Urinary bladder (tissue), 4 donors: ENCODE measurements around the gene TXNRD1. TPM values are rescaled to one million over a fixed set of nuclear protein-coding genes. Genes with fewer than 3 reads are reported as not detected.

Experiments used
- DNase-seq: peaks from one replicate; pipeline ENCODE4 v3.0.0-alpha.2; 2015; ENCODE audit errors: extremely low spot score
- H3K27ac ChIP-seq: one replicate; pipeline ENCODE4 v1.5.1; 2013; ENCODE audit warnings: low read depth, mild to moderate bottlenecking, moderate library complexity
- H3K36me3 ChIP-seq: one replicate; pipeline ENCODE4 v1.6.1; 2013; ENCODE audit warnings: mild to moderate bottlenecking, moderate library complexity; ENCODE audit not compliant: insufficient read depth
- H3K4me1 ChIP-seq: one replicate; pipeline ENCODE4 v1.6.1; 2013; ENCODE audit warnings: mild to moderate bottlenecking, moderate library complexity; ENCODE audit not compliant: insufficient read depth
- H3K4me3 ChIP-seq: one replicate; pipeline ENCODE4 v1.5.1; 2013; ENCODE audit warnings: low read depth, low read length
- WGBS: extraction: QIAGEN DNeasy Blood & Tissue Kit; methylation state at CpG from one replicate; pipeline ENCODE4 v1.1.7; 2013; 5-methylcytosine and 5-hydroxymethylcytosine counted together
- polyA plus RNA-seq: library from polyadenylated mRNA; stranded (reverse); fragments of 200-250 nt; gene quantifications from one replicate; pipeline ENCODE4 v1.2.3, GENCODE V29; 2013
- total RNA-seq: library from RNA; depleted of rRNA; stranded (reverse); fragments of >200 nt; gene quantifications from one replicate; pipeline ENCODE4 v1.2.3, GENCODE V29; 2014
- donor health status: healthy with polysubstance abuse.
- donor health status: healthy.

The TXNRD1 gene
- total and polyA plus RNA-seq, 2 donors = 69.4 to 267 TPM

- Histone ChIP-seq H3K27ac (no peak overlapping the region), H3K4me1 (no peaks in the 10 kb centered on the region), H3K4me3 (no peak overlapping the region), H3K36me3 (no peaks in the 10 kb centered on the region)
- no peak for DNase-seq
- WGBS = 73% methylated on average over 17 of the region's 17 CpGs
Observed at GRCh38 chr12:104356231-104357115, 140.9 kb downstream of the TXNRD1 start.

GRCh38 chr12:104357421-104357952, 141.9 kb downstream of the TXNRD1 start:
- no peak overlapping the region for H3K27ac ChIP-seq

GRCh38 chr12:104358353-104359003, 142.9 kb downstream of the TXNRD1 start:
- Histone ChIP-seq H3K27ac (no peak overlapping the region), H3K36me3 (no peaks in the 10 kb centered on the region), H3K4me3 (no peak overlapping the region), H3K4me1 (no peaks in the 10 kb centered on the region)
- WGBS = 78% methylated on average over 5 of the region's 5 CpGs
- DNase-seq = no peak

More at GRCh38 chr12:104357421-104357952, 141.9 kb downstream of the TXNRD1 start:
- DNase-seq = no peak
- 98% methylated on average over 1 of the region's 1 CpG for WGBS
- H3K36me3 ChIP-seq = no peaks in the 10 kb centered on the region
- H3K4me3 ChIP-seq = no peak overlapping the region
- no peaks in the 10 kb centered on the region for H3K4me1 ChIP-seq

- no peaks in the 10 kb centered on the region for H3K4me1 ChIP-seq
- 93% methylated on average over 10 of the region's 10 CpGs for WGBS
- no peak overlapping the region for H3K27ac ChIP-seq
- DNase-seq = no peak
- H3K4me3 ChIP-seq = no peak overlapping the region
- no peaks in the 10 kb centered on the region for H3K36me3 ChIP-seq
Observed at GRCh38 chr12:104359216-104359615, 143.6 kb downstream of the TXNRD1 start.

- DNase-seq = no peak
- no peak overlapping the region for H3K4me3 ChIP-seq
- H3K36me3 ChIP-seq = no peaks in the 10 kb centered on the region
- WGBS = 95% methylated on average over 3 of the region's 3 CpGs
- H3K4me1 ChIP-seq = no peaks in the 10 kb centered on the region
- H3K27ac ChIP-seq = no peak overlapping the region
Observed at GRCh38 chr12:104360157-104360556, 144.6 kb downstream of the TXNRD1 start.

- no peak for DNase-seq
- Histone ChIP-seq H3K4me3 (no peak overlapping the region), H3K4me1 (no peaks in the 10 kb centered on the region), H3K36me3 (no peaks in the 10 kb centered on the region), H3K27ac (no peak overlapping the region)
- 67% methylated on average over 5 of the region's 5 CpGs for WGBS
Observed at GRCh38 chr12:104360983-104361707, 145.6 kb downstream of the TXNRD1 start.

- Histone ChIP-seq H3K4me1 (no peaks in the 10 kb centered on the region), H3K36me3 (no peaks in the 10 kb centered on the region), H3K4me3 (no peak overlapping the region), H3K27ac (no peak overlapping the region)
- 98% methylated on average over 5 of the region's 5 CpGs for WGBS
- no peak for DNase-seq
Observed at GRCh38 chr12:104365921-104366410, 150.4 kb downstream of the TXNRD1 start.

- 79% methylated on average over 2 of the region's 2 CpGs for WGBS
Observed at GRCh38 chr12:104369708-104370107, 154.1 kb downstream of the TXNRD1 start.

GRCh38 chr12:104371043-104371870, 155.7 kb downstream of the TXNRD1 start:
- no peak for DNase-seq
- no peak overlapping the region for H3K4me3 ChIP-seq
- WGBS = 66% methylated on average over 15 of the region's 15 CpGs
- H3K4me1 ChIP-seq = no peaks in the 10 kb centered on the region
- no peaks in the 10 kb centered on the region for H3K36me3 ChIP-seq
- H3K27ac ChIP-seq = no peak overlapping the region

More at GRCh38 chr12:104369708-104370107, 154.1 kb downstream of the TXNRD1 start:
- Histone ChIP-seq H3K4me1 (no peaks in the 10 kb centered on the region), H3K36me3 (no peaks in the 10 kb centered on the region), H3K27ac (no peak overlapping the region), H3K4me3 (no peak overlapping the region)
- no peak for DNase-seq

GRCh38 chr12:104372061-104372720, 156.6 kb downstream of the TXNRD1 start:
- H3K4me3 ChIP-seq = no peak overlapping the region
- no peak overlapping the region for H3K27ac ChIP-seq
- WGBS = 70% methylated on average over 12 of the region's 12 CpGs
- no peak for DNase-seq
- H3K36me3 ChIP-seq = no peaks in the 10 kb centered on the region
- H3K4me1 ChIP-seq = no peaks in the 10 kb centered on the region

GRCh38 chr12:104372721-104373335, 157.2 kb downstream of the TXNRD1 start:
- Histone ChIP-seq H3K27ac (no peak overlapping the region), H3K4me3 (no peak overlapping the region), H3K4me1 (no peaks in the 10 kb centered on the region), H3K36me3 (no peaks in the 10 kb centered on the region)
- 92% methylated on average over 10 of the region's 10 CpGs for WGBS
- no peak for DNase-seq

- no peak for DNase-seq
- no peak overlapping the region for H3K27ac ChIP-seq
- no peaks in the 10 kb centered on the region for H3K36me3 ChIP-seq
- H3K4me1 ChIP-seq = no peaks in the 10 kb centered on the region
- 86% methylated on average over 2 of the region's 2 CpGs for WGBS
- H3K4me3 ChIP-seq = no peak overlapping the region
Observed at GRCh38 chr12:104374071-104374470, 158.5 kb downstream of the TXNRD1 start.
